Activated T-helper 1 cell treated with Interleukin-2 at 50 U/mL for 16 hours (primary cell): ENCODE results near the gene SLC9B1.
"Not testable (repeated sequence)": the region's sequence is repeated elsewhere in the genome, so short reads cannot be mapped to it uniquely, and the experiment has no call there.

Experiments
- DNase-seq: peaks from one replicate; pipeline ENCODE4 v3.0.0-alpha.2; 2020; ENCODE audit warnings: low read depth

Gene SLC9B1

DNA sequence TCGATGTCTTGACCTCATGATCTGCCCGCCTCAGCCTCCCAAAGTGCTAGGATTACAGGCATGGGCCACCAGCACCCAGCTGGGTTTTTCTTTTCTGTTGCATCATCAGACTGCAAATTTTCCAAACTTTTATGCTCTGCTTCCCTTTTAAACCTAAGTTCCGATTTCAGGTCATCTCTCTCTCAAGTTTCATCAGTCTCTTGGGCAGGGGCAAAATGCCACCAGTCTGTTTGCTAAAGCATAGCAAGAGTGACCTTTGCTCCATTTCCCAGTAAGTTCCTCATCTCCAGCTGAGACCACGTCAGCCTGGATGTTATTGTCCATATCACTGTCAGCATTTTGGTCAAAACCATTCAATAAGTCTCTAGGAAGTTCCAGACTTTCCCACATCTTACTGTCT is 141.2 kb downstream of the SLC9B1 start:
- not testable (repeated sequence) for DNase-seq

DNA sequence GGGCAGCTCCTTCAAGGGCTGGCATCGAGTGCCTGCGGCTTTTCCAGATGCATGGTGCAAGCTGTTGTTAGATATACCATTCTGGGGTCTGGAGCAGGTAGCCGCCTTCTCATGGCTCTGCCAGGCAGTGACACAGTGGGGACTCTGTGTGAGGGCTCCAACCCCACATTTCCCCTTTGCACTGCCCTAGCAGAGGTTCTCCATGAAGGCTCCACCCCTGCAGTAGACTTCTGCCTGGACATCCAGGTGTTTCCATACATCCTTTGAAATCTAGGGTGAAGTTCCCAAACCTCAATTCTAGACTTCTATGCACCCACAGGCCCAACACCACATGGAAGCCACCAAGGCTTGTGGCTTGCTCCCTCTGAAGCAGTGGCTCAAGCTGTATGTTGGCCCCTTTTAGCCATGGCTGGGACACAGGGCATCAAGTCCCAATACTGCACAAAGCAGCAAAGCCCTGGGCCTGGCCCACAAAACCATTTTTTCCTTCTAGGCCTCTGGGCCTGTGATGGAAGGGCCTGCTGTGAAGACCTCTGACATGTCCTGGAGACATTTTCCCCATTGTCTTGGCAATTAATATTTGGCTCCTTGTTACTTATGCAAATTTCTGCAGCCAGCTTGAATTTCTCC is 141.9 kb downstream of the SLC9B1 start:
- DNase-seq = not testable (repeated sequence)

DNA sequence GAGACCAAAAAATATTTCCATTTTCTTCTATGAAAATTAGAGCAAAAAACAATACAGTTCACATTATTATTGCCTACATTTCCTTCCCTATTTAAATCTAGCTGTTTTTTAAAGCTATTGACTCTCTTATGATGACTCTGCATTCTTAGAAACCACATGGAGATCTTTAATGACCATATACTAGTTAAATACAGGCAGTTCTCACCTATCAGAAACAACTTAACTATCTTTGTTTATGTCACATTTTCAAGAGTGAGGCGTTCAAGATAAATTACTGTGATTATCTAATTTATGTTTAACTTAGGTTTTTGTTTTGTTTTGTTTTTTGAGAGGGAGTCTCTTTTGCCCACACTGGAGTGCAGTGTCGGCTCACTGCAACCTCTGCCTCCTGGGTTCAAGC is 147.7 kb downstream of the SLC9B1 start:
- DNase-seq = no peak

DNA sequence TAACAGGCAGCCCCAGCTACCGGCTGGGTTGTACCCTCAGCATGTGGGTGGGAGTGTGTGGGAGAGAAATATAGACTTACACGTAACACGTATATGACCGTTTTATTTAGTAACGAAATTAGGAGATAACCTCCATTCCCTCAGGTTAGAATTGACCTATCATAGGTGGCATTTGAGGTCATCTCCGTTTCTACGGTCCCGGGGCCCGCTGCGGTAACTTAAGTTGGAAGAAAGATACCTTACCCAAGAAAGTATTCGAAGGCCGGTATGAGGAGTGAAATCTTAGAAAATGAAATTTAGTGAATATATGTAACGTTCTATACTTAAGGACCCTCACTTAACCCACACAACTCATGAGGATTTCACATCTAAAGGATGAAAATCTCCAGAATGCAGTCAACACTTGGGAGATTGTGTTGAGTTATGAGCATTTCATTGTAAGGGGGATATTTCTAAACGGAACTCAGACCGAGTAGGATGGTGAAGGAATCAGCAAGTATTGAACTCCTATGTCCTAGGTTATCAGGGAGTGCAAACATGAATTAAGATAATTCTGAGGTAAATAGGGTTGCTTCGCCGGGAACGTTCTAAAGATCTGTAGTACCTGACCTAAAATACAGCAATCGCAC is 149.8 kb downstream of the SLC9B1 start:
- DNase-seq = no peak

DNA sequence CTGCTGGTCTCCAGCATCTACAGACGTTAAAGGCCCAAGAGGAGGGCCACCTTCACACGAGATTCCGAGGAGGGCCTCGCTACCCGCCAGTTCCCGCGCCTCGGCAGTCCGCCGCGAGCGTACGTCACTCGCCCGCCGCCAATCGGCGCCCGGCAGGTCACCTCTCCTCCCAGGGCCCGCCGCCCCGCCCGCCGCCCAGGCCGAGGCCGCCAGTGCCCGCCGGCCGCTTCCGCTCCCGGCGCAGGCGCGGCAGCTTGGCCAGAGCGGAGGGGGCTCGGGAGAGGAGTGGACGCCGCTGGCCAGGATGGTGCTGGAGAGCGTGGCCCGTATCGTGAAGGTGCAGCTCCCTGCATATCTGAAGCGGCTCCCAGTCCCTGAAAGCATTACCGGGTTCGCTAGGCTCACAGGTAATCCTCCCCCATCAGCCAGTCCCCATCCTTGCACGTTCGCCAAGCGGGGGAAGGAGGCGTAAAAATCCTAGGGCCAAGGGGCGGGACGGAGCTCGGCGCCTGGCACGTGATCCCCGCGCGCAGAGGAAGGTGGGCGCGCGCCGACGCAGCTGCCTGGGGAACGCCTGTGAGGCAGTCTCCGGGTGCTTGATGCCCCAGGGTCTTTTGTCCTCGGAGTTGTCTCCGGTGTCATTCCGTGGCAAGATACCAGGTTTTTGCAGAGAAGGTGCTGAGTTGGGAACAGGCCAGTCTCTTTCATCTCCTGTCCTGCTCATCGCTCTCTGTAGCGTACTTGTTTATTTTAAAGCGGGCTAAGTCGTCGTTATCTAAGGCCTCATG is 150.5 kb downstream of the SLC9B1 start, which contains the start of gene CISD2:
TSS of gene CISD2 (plus strand) at position 212 of the 788 bp plus-strand sequence. CDS start at position 305, 93 bp downstream.
- DNase-seq = peak; percentile 85

DNA sequence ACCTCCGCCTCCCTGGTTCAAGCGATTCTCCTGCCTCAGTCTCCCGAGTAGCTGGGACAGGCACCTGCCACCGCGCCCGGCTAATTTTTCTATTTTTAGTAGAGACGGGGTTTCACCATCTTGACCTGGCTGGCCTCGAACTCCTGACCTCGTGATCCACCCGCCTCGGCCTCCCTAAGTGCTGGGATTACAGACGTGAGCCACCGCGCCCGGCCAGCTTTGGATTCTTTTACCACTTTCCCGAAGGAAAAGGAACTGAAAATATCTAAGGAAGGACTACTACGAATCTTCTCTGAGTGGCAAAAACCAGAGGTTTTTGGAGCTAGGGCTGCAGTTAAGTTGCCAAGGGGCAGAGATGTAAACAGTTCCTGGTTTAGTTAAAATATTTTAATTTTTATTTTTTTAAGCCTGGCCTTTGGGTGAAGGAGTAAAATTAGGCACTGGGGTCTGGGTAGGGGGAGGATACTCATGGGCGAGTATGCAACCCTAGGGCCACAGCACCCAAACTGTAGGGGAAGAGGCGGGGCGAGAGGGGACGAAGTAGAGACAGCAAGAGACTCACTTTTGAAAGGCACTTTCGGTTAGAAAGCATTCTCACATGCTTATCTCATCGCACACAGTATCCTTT is 151.2 kb downstream of the SLC9B1 start:
- DNase-seq = no peak

DNA sequence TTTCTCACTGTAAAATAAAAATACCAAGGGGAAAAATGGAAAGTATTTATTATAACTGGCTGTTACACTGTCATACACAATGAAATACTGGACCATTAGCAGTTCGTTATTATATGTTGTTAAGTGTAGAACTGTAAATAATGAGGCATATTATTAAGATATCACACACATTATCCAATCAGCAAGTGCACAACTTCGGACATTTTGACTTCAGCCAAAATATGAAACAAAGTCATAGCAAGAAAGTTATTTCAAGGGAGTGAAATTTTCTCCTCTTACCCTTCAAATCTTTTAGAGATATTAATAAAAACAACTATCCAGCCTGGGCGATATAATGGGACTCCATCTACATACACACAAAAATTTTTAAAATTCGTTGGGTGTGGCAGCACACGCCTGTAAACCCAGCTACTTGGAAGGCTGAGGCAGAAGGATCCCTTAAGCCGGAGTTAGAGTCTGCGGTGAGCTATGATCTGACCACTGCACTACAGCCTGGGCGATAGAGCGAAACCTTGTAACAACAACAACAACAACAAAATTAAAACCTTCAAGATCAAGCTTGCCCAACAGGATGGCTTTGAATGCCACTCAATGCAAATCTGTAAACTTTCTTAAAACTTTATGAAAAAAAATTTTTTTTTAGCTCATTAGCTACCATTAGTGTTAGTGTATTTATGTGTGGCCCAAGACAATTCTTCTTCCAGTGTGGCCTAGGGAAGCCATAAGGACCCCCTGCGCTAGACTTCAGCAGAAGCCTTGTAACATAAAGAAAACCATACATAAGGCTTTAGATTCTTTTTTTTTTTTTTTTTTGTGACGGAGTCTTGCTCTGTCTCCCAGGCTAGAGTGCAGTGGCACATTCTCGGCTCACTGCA is 152.0 kb downstream of the SLC9B1 start:
- DNase-seq = no peak

DNA sequence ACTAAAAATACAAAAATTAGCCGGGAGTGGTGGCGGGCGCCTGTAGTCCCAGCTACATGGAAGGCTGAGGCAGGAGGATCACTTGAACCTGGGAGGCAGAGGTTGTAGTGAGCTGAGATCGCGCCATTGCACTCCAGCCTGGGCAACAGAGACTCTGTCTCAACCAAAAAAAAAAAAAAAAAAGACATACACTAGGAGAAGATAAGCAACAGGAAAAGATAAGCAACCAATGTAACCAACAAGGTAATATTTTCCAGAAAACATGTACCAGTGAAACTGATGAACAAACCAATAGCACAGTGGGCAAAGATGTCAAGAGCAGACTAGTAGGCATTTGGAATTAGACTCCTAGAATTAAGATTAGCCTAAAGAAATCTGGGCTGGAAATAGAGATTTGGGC is 154.2 kb downstream of the SLC9B1 start:
- DNase-seq = not testable (repeated sequence)

DNA sequence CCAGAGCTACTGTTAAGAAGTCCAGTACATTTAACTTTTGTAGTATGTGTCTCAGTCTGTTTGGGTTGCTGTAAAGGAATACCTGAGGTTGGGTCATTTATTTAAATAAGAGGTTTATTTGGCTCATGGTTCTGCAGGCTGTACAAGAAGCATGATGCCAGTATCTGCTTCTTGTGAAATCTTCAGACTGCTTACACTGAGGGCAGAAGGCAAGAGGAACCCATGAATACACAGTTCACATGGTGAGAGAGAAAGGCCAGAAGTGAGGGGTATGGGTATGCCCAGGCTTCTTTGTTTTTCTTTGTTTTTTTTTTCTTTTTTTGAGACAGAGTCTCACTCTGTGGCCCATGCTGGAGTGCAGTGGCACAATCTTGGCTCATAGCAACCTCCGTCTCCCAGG is 156.8 kb downstream of the SLC9B1 start:
- DNase-seq = no peak

DNA sequence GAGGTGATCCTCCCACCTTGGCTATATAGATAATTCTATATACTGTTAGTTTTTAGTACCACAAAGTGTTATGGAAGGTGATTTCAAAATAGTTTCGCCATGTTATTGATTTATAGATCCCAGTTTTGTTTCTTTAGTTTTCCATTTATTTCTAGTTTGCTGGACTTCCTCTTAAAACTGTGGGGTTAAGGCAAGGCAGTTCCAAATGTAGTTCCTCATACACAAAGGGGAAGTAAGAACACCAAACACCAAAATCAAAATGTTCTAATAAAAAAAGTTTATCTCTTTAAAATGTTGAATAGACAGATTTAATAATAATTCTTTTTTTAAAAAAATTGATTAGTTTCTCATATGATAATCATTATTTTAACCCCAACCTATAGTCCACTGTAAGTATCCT is 157.5 kb downstream of the SLC9B1 start:
- DNase-seq = no peak

DNA sequence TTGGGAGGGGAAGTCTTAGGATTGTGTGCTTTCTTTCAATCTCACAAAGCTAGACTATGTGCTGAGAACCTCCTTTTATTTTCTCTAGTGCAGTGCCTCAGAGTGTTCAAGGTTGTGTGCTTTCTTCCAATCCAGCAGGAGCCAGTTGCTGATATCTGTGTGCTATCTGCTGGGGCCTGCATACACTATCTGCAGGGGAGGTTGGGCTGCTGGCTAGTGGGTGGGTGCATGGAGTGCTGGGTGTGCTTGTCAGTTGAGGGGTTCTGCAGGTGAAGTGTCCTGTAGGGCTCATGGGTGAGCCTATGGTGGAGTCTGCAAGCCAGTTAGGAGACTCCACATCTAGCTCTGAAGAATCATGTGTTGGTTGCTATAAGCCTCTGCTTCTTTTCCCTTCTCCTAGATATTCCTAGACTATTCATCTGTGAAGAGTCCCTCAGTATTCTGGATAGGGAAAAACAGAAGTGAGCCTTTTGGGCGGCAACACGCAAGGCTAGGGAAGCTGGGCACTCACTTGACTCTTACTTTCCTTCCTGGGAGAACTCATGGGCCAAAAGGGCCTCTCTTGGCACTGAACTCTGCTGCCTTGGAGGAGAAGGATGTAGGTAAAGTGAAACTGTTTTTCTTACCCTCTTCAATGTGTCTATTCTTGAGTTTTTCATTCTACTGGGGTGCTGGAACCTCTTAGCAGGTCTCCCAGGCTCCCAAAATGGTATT is 158.7 kb downstream of the SLC9B1 start:
- no peak for DNase-seq

DNA sequence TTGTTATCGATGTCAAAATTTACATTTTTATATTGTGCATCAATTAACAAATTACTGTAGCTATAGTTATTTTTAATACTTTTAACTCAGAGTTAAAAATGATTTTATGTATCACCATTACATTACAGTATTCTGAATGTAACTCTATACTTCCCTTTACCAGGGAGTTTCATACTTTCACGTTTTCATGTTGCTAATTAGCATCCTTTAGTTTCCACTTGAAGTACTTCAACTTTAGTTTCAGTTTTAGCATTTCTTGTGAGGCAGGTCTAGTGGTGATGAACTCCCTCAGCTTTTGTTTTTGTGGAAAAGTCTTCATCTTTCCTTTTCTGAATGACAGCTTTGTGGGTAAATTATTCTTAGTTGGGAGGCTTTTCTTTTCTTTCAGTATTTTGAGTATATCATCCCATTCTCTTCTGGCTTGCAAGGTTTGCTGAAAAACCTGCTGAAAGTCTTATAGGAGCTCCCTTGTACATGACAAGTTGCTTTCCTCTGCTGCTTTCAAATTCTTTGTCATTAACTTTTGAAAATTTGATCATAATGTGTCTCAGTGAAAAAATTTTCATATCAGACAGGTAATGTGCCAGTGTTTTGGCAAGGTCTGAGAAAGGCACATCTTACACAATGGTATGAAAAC is 160.6 kb downstream of the SLC9B1 start:
- no peak for DNase-seq
